Duodenal mucosa (tissue), 2 donors: ENCODE results near the gene WBP1L.
"Not testable (repeated sequence)": the region's sequence is repeated elsewhere in the genome, so short reads cannot be mapped to it uniquely, and the experiment has no call there.

ENCODE experiments used
- H3K27ac ChIP-seq: one replicate; pipeline ENCODE4 v1.7.0; 2013; ENCODE audit warnings: low read depth, low read length
- H3K27me3 ChIP-seq, 2 donors: one replicate each; pipeline ENCODE4 v1.7.0; 2013; ENCODE audit warnings: low read length in 2 of 2, control low read depth in 1 of 2; ENCODE audit not compliant: insufficient read depth in 2 of 2, control insufficient read depth in 1 of 2
- H3K36me3 ChIP-seq, 2 donors: one replicate each; pipeline ENCODE4 v1.7.0; 2013; ENCODE audit warnings: low read length in 2 of 2, control low read depth in 1 of 2; ENCODE audit not compliant: insufficient read depth in 2 of 2, control insufficient read depth in 1 of 2
- H3K4me1 ChIP-seq, 2 donors: one replicate each; pipeline ENCODE4 v1.7.0; 2013; ENCODE audit warnings: low read length in 2 of 2, control low read depth in 1 of 2; ENCODE audit not compliant: insufficient read depth in 2 of 2, control insufficient read depth in 1 of 2
- H3K4me3 ChIP-seq, 2 donors: one replicate each; pipeline ENCODE4 v1.7.0; 2013; ENCODE audit warnings: low read length in 2 of 2, low read depth in 1 of 2
- H3K9ac ChIP-seq, 2 donors: one replicate each; pipeline ENCODE4 v1.7.0; 2013; ENCODE audit warnings: low read length in 2 of 2, low read depth in 1 of 2
- H3K9me3 ChIP-seq, 2 donors: one replicate each; pipeline ENCODE4 v1.7.0; 2013; ENCODE audit warnings: low read length in 2 of 2, control low read depth in 1 of 2; ENCODE audit not compliant: control insufficient read depth in 1 of 2

Gene WBP1L

DNA sequence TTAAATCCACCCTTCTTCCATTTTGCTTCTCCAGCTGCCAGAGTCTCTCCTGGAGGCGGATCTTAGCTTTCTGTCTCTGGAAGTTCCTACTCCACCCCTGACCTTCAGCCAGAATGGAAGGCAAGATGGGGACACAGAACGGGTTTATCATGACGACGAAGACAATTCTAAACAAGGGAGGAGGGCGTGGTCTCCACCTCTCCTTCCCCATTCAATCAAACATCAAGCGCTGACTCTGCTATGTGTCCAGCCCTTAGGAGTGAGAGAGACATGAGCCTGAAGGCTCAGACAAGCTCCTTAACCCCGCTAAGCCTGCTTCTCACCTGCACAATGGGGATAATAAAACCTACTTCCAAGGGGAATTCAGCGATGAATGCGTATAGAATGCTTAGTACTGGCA lies 90.4 kb downstream of the WBP1L start:
- H3K9me3 ChIP-seq = peaks cover 6 to 11% of the 10 kb centered on the region in 2 donors
- H3K27ac ChIP-seq = no peak overlapping the region
- H3K4me3 ChIP-seq = no peak overlapping the region
- H3K27me3 ChIP-seq = no peaks in the 10 kb centered on the region
- no peaks in the 10 kb centered on the region for H3K36me3 ChIP-seq
- peaks cover 0 to 5% of the 10 kb centered on the region in 2 donors for H3K4me1 ChIP-seq
- H3K9ac ChIP-seq = no peak overlapping the region

DNA sequence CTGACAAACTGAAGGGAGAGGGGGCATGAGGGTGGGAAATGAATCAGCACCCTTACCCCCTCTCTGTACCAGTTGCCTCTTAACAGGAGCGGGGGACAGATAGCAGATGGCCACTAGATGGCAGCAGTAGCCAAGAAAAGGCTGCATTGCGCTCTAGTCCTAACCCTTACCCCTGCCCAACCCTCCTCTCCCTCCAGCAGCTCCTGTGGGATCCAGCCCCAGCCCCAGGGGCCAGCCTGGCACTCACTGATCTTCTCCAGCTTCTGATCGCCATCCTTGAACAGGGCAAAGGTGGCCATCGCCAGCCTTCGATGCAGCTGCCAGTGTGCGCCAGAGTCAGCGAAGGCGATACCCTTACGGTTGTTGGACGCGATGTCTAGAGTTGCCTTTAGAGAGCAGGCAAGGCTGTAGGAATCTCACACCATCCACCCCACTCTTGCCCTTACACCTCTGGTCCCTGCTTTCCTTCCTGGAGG lies 91.3 kb downstream of the WBP1L start:
- Histone ChIP-seq H3K4me3 (no peak overlapping the region), H3K36me3 (no peaks in the 10 kb centered on the region), H3K27me3 (no peaks in the 10 kb centered on the region), H3K27ac (no peak overlapping the region), H3K9ac (no peak overlapping the region), H3K4me1 (peaks cover 0 to 5% of the 10 kb centered on the region in 2 donors), H3K9me3 (peaks cover 6 to 11% of the 10 kb centered on the region in 2 donors)

DNA sequence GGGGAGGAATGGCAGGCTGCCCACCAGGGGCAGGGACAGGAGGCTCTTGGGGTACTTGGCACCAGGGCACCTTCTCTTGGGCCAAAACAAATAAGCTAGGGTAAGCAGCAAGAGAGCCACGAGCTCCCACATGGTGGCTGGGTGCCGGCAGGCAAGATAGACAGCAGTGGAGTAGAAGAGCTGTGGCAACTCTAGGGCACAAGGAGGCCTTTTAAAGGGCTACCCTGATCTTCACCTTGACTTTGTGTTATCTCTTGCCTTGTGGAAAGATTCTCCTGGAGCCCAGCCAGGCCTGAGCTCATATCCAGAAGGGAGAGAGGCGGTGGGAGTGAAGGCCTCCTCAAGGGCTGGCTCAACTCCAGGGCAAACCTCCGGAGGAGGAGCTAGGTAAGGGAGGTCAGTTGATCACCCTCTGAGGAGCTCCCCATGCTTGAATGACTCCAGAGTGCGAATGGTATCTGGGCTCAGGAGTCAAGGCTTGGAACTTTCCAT lies 93.5 kb downstream of the WBP1L start, which contains the start of gene CYP17A1:
Gene CYP17A1 (minus strand): TSS at position 184 of the 492 bp plus-strand sequence. CDS start 52 bp downstream, at position 132.
- Histone ChIP-seq H3K4me1 (peaks cover 0 to 5% of the 10 kb centered on the region in 2 donors), H3K4me3 (no peak within 1 kb of the TSS), H3K27me3 (no peaks in the 10 kb centered on the region), H3K9me3 (peaks cover 6 to 11% of the 10 kb centered on the region in 2 donors), H3K36me3 (no peaks in the 10 kb centered on the region), H3K9ac (no peak within 1 kb of the TSS), H3K27ac (no peak within 1 kb of the TSS)

DNA sequence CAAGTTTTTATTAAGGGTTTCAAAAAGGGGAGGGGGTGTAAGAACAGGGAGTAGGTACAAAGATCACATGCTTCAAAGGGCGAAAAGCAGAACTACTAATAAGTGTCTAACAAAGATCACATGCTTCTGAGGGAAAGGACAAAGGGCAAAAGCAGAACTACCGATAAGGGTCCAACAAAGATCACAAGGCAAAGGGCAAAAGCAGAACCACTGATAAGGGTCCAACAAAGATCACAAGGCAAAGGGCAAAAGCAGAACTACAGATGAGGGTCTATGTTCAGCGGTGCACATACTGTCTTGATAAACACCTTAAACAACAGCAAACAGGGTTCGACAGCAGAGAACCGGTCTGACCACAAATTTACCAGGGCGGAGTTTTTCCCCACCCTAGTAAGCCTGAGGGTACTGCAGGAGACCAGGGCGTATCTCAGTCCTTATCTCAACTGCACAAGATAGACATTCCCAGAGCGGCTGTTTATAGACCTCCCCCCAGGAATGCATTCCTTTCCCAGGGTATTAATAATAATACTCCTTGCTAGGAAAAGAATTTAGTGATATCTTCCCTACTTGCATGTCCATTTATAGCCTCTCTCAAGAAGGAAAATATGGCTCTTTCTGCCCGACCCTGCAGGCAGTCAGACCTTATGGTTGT lies 94.7 kb downstream of the WBP1L start:
- not testable (repeated sequence) for H3K27me3 ChIP-seq, H3K36me3 ChIP-seq, H3K4me3 ChIP-seq, H3K4me1 ChIP-seq, H3K9ac ChIP-seq, H3K27ac ChIP-seq
- peaks cover 6 to 11% of the 10 kb centered on the region in 2 donors for H3K9me3 ChIP-seq

DNA sequence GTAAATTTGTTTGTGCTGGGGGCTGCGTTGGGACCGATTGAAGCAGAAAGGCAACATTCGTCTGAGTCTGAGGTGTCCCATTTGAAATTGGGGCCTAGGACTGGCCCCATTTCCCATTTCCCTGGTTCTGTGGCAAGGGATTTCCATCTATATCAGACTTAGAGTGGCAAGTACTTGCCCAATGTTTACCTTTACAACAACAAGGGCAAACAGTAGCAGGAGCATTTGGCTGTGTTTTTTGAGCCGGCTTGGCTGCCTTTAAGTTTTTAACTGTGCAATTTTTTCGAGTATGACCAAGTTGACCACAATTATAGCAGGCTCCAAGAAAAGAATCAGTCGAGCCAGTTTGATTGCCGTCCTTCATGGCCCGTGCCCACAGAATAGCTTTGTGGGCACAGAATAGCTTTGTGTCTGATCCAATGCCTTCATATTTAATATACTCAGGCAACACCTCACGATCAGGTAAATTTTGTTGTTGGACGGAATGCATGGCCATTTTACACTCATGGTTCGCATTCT lies 98.1 kb downstream of the WBP1L start:
- Histone ChIP-seq H3K4me1 (no peaks in the 10 kb centered on the region), H3K9ac (no peak overlapping the region), H3K27me3 (no peaks in the 10 kb centered on the region), H3K9me3 (peaks cover 6 to 11% of the 10 kb centered on the region in 2 donors), H3K4me3 (no peak overlapping the region), H3K36me3 (no peaks in the 10 kb centered on the region), H3K27ac (no peak overlapping the region)

DNA sequence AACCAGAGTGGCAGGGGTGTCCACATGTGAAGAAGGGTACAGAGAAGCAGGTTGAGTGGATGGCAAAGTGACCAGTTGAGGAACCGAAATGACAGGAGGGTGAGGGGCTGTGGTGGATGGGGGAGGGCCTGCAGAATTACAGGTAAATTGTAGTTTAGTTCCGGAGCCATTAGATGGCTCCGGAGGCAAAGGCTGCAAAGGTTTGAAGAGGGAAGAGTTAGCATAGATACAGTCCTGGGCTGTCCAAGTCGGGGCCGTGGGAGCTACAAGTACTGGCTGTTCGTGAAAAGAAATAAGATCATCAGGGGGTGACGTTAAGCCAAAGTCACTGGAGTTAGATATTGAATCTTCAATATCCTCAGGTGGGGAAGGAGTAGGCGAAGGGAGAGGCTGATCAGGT lies 99.4 kb downstream of the WBP1L start:
- H3K36me3 ChIP-seq, H3K27ac ChIP-seq, H3K4me3 ChIP-seq, H3K9ac ChIP-seq, H3K4me1 ChIP-seq, H3K27me3 ChIP-seq, H3K9me3 ChIP-seq: not testable (repeated sequence)

DNA sequence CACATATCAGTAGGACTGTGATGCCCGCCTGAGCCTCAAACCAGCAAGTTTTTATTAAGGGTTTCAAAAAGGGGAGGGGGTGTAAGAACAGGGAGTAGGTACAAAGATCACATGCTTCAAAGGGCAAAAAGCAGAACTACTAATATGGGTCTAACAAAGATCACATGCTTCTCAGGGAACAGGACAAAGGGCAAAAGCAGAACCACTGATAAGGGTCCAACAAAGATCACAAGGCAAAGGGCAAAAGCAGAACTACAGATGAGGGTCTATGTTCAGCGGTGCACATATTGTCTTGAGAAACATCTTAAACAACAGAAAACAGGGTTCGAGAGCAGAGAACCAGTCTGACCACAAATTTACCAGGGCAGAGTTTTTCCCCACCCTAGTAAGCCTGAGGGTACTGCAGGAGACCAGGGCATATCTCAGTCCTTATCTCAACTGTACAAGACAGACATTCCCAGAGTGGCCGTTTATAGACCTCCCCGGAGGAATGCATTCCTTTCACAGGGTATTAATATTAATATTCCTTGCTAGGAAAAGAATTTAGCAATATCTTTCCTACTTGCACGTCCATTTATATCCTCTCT lies 100.5 kb downstream of the WBP1L start:
- not testable (repeated sequence) for H3K27ac ChIP-seq, H3K36me3 ChIP-seq, H3K4me3 ChIP-seq, H3K27me3 ChIP-seq, H3K4me1 ChIP-seq, H3K9ac ChIP-seq, H3K9me3 ChIP-seq

DNA sequence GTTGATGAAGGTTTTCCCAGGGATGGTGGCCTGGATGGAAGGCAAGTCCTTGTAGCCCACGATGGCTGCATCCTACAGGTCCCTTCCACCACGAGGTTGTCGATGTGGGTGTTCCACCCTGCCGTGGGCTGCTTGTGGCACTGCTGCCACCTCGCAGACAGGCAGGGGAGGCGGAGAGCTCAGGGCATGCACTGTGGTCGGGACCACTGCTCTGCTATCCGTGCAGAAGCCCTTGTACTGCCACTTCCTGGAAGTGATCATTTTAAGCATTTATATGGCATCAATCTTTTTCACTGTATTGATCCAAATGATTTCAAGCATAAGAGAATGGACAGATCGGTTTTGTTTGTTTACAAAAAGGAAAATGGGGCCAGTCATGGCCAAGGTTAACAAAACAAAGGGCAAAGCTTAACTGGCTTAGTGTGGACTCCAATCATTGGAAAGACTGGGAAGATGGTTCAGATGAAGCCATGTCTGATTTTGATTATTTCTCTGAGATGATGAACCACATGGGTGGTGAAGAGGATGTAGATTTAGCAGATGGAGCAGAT lies 101.7 kb downstream of the WBP1L start:
- H3K27me3 ChIP-seq = no peaks in the 10 kb centered on the region
- no peak overlapping the region for H3K9ac ChIP-seq
- no peak overlapping the region for H3K4me3 ChIP-seq
- H3K36me3 ChIP-seq = no peaks in the 10 kb centered on the region
- no peaks in the 10 kb centered on the region for H3K9me3 ChIP-seq
- no peaks in the 10 kb centered on the region for H3K4me1 ChIP-seq
- H3K27ac ChIP-seq = no peak overlapping the region

DNA sequence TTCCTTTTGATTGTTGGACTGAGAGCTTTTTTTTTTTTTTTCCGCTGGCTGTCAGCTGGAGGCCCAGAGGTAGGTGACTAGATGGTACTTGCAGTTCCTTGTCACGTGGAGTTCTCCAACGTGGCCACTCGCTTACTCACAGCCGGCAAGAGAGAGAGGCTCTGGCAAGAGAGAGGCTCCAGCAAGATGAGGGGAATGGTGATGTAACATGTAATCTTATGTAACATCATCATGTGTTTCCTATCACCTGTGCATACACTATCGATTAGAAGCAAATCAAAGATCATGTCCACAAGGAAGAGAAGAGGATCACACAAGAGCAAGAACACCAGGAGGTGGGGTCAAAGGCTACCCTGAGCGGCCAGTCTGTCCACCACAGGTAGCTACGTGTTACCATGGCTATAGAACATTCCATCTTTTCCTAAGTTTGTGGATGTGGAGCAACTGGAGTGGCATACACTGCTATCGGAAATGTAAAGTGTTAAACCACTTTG lies 106.3 kb downstream of the WBP1L start:
- Histone ChIP-seq H3K4me1 (peaks cover 0 to 4% of the 10 kb centered on the region in 2 donors), H3K9me3 (no peaks in the 10 kb centered on the region), H3K4me3 (no peak overlapping the region), H3K9ac (no peak overlapping the region), H3K27ac (no peak overlapping the region), H3K27me3 (no peaks in the 10 kb centered on the region), H3K36me3 (no peaks in the 10 kb centered on the region)

DNA sequence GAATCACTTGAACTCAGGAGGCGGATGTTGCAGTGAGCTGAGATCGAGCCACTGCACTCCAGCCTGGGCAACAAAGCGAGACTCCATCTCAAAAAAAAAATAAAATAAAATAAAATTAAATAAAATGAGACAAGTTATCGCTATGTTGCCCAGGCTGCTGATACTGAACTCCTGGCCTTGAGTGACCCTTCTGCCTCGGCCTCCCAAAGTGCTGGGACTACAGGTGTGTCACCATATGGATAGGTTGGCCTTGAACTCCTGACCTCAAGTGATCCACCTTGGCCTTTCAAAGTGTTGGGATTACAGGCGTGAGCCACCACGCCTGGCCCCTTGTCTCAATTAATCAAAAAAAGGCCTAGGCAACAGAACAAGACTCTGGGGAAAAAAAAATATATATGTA lies 109.5 kb downstream of the WBP1L start:
- not testable (repeated sequence) for H3K27me3 ChIP-seq, H3K9me3 ChIP-seq, H3K36me3 ChIP-seq, H3K4me3 ChIP-seq, H3K27ac ChIP-seq, H3K4me1 ChIP-seq, H3K9ac ChIP-seq
